Medulla oblongata (tissue), 1 donor: Measurements from ENCODE around the gene CACNA1C.

ENCODE experiments used
- DNase-seq: peaks from one replicate; pipeline ENCODE4 v3.0.0-alpha.2; 2015; ENCODE audit errors: extremely low spot score

Gene CACNA1C

GRCh38 chr12:2052826-2053678 lies at the start of gene CACNA1C:
Gene CACNA1C (plus strand): TSS chr12:2052987. CDS start chr12:2053563, 576 bp downstream.
- peak; percentile 32 for DNase-seq

- DNase-seq, result no peak
Observed at GRCh38 chr12:2003676-2004112, 49.1 kb upstream of the CACNA1C start.

DNA sequence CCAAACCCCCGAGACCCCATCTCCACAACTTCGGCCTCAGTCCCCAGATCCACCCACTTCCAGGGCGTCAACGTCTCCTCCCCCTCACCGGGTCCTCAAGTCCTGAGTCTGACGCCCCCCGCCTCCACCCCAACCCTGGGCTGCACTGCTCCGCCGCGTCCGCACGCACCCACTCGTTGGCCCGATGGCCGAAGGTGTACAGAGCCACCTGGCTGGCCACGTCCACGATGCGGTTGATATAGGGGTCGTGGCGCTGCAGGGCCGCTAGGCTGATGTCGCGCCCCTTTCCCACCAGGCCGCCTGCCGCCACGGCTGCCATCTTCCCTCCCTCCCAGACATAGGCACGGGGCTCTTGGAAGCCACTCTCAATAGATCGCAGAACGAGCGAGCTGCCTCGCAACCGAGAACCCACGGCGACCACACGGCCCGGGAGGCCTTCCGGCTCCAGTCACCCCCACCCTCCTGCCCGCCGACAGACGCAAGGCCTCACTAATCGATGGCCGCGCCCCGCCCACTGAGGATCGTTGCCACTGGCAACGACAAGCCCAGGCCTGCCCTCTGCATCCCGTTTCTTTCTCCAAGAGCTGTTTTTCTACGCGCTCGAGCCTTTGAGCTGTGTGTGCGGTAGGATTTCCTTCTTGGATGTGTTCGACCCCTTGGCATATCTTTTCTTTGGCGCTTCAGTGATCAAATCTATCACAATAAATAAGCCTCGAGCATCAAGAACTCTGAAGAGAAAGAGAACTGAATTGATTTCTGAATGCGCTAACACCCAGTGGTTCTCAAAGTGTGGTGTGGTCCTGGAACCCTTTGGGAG lies 48.5 kb upstream of the CACNA1C start, which contains the start of gene DCP1B:
Gene DCP1B (minus strand): TSS at position 345 of the 817 bp plus-strand sequence. CDS start 26 bp downstream, at position 319.
- DNase-seq, result peak; percentile 97

DNA sequence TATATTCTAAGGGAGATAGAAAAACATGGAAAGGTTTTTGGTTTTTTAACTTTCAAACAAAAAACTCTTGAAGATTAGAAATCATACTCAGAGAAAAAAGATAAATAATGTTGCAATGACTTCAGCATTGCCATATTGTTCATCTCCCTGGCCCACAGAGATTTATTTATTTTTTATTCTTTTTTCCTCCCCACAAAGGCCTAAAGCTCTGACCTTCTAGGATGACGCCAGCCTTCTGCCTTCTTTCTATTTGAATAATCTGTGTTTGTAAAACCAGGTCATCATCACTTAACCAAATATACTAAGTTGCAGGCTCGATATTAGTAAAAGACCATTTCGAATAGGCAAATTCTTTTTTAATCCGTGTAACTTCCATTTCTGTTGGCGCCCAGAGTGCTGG lies 44.1 kb upstream of the CACNA1C start:
- no peak for DNase-seq

DNA sequence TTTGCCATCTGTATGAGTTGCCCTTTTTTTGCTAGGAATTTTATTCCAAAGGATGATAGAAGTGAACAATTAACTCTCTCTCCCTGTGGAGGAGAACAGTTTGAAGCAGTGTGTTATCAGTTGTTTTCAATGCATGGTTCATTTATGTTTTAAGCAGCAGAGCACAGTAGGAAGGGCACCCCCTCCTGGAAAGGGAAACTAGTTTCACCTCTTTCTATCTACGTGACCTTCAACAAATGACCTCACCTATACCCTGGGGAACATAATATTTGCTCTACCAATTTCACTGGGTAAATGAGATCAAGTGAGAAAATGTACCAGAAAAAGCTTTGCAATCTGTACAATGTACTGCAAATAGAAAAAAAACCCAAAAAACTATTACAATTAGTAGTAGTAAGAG lies 43.2 kb upstream of the CACNA1C start:
- no peak for DNase-seq

GRCh38 chr12:2011643-2012607 lies 40.9 kb upstream of the CACNA1C start:
- DNase-seq, result no peak

- no peak for DNase-seq
Observed at GRCh38 chr12:2013086-2013485, 39.7 kb upstream of the CACNA1C start.

GRCh38 chr12:2013527-2014223 lies 39.1 kb upstream of the CACNA1C start:
- peak; percentile 62 for DNase-seq

DNA sequence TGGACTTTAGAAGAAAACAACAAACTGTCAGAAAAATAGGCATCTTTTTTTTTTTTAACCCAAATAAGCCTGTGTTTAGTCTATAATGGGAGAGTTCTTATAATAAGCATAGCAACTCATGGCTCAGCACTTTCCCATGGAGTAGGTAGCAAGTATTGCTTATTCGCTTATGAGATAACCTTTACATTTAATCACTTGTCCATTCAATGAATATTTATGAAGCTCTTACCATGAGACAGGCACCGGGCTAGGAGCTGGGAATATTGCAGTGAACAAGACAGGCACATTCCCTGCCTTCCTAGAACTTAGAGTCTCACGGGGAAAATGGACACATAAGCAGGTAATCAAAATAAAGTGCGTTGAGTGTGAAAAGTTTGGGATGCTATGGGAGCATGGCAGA lies 38.6 kb upstream of the CACNA1C start:
- no peak for DNase-seq

- no peak for DNase-seq
Observed at GRCh38 chr12:2016862-2017545, 35.8 kb upstream of the CACNA1C start.

DNA sequence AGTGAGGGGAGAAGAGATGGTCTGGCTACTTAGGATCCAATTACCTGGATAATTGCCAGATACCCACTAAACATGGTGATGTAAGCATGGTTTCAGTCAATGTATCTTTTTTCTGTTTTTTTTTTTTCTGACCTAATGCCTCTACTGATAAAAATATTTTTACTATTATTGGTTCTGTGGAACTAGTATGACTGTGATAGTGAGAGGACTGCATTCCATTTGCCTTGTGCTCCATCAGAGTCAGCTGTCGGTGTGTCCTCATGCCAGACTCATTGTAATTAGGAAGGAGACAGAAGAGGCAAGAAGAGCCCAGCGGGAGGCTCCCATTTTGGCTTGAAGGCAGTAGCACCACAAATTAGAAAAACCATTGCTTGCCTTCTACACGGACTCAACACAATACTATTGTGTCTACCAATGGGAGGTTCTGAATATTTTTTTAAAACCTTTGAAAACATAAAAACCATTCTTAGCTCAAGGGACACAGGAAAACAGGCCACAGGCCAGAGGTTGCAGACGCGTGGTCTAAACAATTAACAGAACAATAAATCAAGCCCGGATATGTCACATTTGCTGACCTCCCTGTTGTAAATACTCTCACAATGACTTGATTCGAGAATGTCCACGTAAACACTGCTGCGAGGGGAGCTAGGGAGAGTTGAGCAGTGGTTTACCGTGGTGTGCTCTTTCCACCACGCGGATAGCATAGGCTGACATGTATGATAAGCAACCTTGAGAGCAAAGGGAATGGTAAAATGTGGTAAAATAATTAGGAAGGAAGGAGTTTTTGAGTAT lies 35.0 kb upstream of the CACNA1C start:
- no peak for DNase-seq

DNA sequence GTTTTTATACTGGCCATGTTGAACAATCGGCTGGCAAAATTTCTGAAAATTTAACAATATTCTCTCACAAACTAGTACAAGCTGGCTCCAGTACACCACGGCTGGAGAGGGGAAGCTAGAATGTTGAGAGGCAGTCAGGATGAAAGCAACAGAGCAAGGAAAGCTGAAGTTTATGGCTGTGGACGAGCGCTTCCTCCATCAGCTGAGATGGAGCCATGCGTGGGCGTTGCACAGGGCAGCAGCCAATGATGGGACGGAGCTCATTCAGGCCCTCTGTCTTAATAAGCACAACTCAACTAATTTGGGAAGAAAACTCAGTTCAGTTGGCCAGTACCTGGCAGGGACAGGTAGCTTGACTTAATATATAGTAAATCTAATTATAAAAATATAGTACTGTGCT lies 34.4 kb upstream of the CACNA1C start:
- DNase-seq, result no peak

DNA sequence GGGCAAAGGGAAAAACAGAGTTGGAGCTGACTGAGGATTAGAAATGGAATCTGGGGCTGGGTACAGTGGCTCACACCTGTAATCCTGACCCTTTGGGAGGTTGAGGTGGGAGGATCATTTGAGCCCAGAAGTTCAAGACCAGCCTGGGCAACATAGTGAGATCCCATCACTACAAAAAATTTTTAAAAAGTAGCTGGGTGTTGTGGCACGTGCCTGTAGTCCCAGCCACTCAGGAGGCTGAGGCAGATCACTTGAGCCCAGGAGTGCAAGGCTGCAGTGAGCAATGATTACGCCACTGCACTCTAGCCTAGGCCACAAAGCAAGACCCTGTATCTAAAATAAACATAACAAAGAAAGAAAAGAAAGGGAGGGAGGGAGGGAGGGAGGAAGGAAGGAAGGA lies 33.7 kb upstream of the CACNA1C start:
- no peak for DNase-seq

DNA sequence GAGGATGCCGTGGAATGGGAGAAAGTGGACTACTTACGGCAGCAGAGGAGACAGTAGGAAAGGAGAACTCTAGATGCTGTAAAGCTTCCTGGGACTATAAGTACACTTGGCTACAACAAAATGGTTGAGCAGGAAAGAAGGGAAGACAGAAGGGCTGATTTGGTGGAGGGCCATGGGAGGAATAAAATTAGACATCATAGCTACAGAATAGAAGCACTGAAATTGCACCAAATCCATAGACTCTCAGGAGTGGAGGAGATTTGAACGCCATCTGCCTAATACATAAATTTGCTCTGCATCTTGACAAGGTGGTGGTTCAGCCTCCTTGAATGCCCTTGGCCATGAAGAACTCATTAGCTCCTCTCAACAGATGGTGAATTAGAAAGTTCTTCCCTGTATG lies 32.3 kb upstream of the CACNA1C start:
- DNase-seq, result no peak

- DNase-seq, result no peak
Observed at GRCh38 chr12:2023365-2023764, 29.4 kb upstream of the CACNA1C start.

DNA sequence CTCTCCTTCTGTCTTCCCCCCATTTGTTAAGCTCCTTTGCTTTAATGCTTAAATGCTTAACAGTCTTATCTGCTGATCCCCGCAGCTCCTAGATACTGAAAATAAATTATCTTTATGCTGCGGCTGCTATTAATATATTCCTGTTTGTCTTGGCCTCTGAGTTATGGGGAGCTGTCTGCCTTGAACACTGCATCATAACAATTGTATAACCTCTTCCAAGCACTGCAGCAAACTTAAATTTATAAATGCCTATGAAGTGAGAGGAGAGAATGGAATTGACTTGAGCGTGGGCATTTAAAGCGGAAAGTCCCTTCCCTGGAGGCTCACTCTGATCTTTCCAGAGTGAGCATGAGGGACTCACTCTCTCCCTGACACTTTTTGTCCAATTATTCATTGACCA lies 25.4 kb upstream of the CACNA1C start:
- no peak for DNase-seq

- no peak for DNase-seq
Observed at GRCh38 chr12:2029851-2030250, 22.9 kb upstream of the CACNA1C start.

- no peak for DNase-seq
Observed at GRCh38 chr12:2032506-2032905, 20.3 kb upstream of the CACNA1C start.

DNA sequence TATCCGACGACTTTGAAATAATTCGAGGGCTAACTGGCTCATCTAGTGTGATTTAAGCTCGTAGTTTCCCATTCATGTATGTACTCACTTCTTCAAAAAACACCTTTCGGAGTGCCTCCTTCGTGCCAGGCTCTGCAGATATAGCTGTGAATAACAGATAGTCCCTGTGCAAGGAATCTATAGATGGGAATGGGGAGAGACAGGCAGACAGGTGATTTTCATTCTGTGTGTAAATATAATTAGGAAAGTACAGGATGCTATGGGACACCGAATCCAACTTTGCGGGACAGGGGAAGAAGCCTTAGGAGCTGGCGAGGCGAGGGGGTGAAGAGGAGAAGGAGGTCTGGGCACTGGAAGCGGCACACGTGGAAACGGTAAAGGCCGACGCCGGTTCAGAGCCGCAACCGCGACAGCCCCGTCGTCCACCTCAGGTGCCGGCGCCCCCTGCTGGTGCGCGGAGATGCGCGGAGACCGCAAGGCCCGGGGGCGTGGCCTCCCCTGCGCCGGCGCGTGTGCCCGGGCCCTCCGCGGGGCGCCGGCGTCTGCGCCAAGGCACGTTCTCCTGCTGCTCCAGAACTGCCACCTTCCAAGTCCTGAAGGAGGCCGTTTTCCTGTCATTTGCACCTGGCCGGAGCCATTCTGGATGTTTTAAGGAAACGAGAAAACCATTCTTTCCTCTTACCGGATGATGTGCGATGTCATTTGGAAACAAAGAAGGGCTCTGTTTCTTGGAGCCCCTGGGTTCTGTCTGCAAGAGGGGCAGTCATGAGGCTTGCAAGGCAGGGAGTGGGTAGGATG lies 18.0 kb upstream of the CACNA1C start:
- DNase-seq, result peak; percentile 89
